Testis (tissue), 3 donors: ENCODE results near the gene AOX1. TPM values are rescaled to one million over a fixed set of nuclear protein-coding genes. Genes with fewer than 3 reads are reported as not detected.

ENCODE experiments used
- DNase-seq: peaks from one replicate; pipeline ENCODE4 v3.0.0-alpha.2; 2019
- H3K27ac ChIP-seq, 2 donors: fragments of 200-600 bp; sonication (generic); one replicate each; pipeline ENCODE4 v1.5.1; 2019
- H3K27me3 ChIP-seq: fragments of 200-600 bp; sonication (generic); one replicate; pipeline ENCODE4 v1.5.1; 2019
- H3K36me3 ChIP-seq: fragments of 200-600 bp; sonication (generic); one replicate; pipeline ENCODE4 v1.5.1; 2017; ENCODE audit warnings: low read depth; ENCODE audit errors: missing control alignments
- H3K4me1 ChIP-seq: fragments of 200-600 bp; sonication (generic); one replicate; pipeline ENCODE4 v1.5.1; 2019
- H3K4me3 ChIP-seq, 2 donors: fragments of 200-600 bp; sonication (generic); one replicate each; pipeline ENCODE4 v1.5.1; 2017 to 2019
- H3K9me3 ChIP-seq: fragments of 200-600 bp; sonication (generic); one replicate; pipeline ENCODE4 v1.5.1; 2017
- POLR2A ChIP-seq: fragments of 450-650 bp; IDR thresholded peaks from one replicate; pipeline ENCODE4 v1.6.1; 2017; ENCODE audit warnings: antibody characterized with exemption, mild to moderate bottlenecking, moderate library complexity
- WGBS, 2 donors: methylation state at CpG; one replicate each; pipeline ENCODE4 v1.1.5; 2018; 5-methylcytosine and 5-hydroxymethylcytosine counted together
- intact Hi-C: fragments of 100-400 bp; cut with DNase I; formaldehyde crosslinking; loops from one replicate; pipeline ENCODE4 v1.15.1; 2023; ENCODE audit warnings: low total_unique reads
- polyA plus RNA-seq: library from polyadenylated mRNA; stranded (reverse); fragments of 350-450 nt; fragmentation: Illumina TruSeq; extraction: RNeasy Lipid Tissue Mini Kit (QIAGEN cat#74804); gene quantifications from one replicate; pipeline ENCODE4 v1.2.3, GENCODE V29; 2014; ENCODE audit warnings: low read depth, low replicate concordance; ENCODE audit not compliant: insufficient read depth
- total RNA-seq, 2 donors: library from RNA; depleted of rRNA; stranded (reverse); fragments of >200 nt; gene quantifications; one replicate each; pipeline ENCODE4 v1.2.3, GENCODE V29; 2016
- TF ChIP-seq, protein P1 (sequence below), 3 experiments: fragments of 450-650 bp in 2 of 3; fragments of 200-600 bp in 1 of 3; sonication (generic) in 1 of 3; IDR thresholded peaks; one replicate each; pipeline ENCODE4 v1.5.1; 2016 to 2019; ENCODE audit warnings: antibody characterized with exemption in 3 of 3, mild to moderate bottlenecking in 2 of 3, moderate library complexity in 1 of 3

AOX1 gene
- total and polyA plus RNA-seq, 3 donors from 2014 or later = 28.7 to 34.1 (median 29.4) TPM

DNA sequence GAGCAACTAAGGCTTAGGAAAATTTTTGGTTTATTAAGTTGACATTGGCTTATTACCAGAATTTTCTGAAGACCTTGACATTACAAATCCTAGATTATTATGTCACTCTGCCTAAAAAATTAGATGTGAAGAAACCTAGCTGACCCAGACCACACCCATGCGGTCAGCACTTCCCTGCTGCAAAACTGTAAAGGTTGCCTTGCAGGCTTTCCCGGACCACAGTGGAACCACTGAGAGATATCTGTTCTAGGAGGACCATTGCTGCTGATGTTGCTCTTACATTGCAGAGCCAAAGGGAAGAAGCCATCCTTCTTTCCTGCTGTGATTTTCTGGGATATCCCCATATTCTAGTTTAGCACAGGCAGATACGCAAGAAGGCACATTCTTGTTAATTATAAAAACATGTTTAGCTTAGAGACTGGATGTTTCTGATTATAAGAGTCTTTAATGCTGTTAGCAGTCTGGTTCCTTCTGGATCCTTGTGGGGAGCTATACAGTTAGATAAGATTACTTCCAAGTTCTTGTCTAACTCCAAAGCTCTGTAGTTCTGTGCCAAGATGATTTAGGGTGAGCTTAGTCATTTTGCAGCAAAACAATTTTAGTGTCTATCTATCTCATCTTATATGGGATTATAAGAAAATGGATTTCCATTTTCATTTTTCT lies 70.2 kb downstream of the AOX1 start:
- DNase-seq = no peak
- Histone ChIP-seq H3K27me3 (no peaks in the 10 kb centered on the region), H3K9me3 (no peaks in the 10 kb centered on the region), H3K4me1 (no peaks in the 10 kb centered on the region), H3K27ac (no peak overlapping the region), H3K36me3 (no peaks in the 10 kb centered on the region), H3K4me3 (no peak overlapping the region)
- intact Hi-C loops = no loop called here
- WGBS, 2 donors = 51 to 53% methylated on average over 3 of the region's 3 CpGs
- no peak for TF ChIP-seq POLR2A
- TF ChIP-seq, protein P1, sequence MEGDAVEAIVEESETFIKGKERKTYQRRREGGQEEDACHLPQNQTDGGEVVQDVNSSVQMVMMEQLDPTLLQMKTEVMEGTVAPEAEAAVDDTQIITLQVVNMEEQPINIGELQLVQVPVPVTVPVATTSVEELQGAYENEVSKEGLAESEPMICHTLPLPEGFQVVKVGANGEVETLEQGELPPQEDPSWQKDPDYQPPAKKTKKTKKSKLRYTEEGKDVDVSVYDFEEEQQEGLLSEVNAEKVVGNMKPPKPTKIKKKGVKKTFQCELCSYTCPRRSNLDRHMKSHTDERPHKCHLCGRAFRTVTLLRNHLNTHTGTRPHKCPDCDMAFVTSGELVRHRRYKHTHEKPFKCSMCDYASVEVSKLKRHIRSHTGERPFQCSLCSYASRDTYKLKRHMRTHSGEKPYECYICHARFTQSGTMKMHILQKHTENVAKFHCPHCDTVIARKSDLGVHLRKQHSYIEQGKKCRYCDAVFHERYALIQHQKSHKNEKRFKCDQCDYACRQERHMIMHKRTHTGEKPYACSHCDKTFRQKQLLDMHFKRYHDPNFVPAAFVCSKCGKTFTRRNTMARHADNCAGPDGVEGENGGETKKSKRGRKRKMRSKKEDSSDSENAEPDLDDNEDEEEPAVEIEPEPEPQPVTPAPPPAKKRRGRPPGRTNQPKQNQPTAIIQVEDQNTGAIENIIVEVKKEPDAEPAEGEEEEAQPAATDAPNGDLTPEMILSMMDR (IDR thresholded peaks at IDR 0.05) = no peak

DNA sequence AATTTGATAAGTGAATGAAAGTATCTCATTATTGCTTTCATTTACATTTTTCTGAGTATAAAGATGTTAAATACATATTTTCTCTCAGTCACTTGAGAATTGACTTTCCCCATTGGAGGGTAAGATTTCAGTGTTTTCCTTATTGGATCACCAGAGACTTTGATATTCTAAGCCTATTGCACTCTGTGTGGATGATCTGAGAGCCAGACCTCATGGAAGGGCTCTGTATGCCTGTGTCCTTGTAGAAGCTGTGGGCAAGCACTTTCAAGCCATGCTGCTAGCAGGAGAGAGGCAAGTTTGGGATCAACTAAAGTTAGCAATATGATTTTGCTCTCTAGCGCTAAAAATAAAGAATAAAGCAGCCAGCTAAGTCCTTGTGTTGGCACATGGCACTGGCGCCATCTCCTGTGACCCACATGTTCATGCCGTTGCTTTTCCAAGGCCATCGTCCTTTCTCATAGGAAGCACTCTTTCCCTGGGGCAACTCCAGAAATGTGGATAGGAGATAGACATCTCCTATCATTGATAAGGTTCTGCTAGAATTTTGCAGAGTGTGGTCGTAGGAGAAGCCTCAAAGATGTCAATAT lies 72.6 kb downstream of the AOX1 start:
- Histone ChIP-seq H3K27ac (no peak overlapping the region), H3K36me3 (no peaks in the 10 kb centered on the region), H3K4me3 (no peak overlapping the region), H3K27me3 (no peaks in the 10 kb centered on the region), H3K4me1 (no peaks in the 10 kb centered on the region), H3K9me3 (no peaks in the 10 kb centered on the region)
- peak; percentile 37 for DNase-seq
- intact Hi-C loops = no loop called here
- WGBS, 2 donors = 68 to 79% methylated on average over 5 of the region's 5 CpGs
- TF ChIP-seq POLR2A = no peak
- TF ChIP-seq, protein P1 (IDR thresholded peaks at IDR 0.05) = no peak

DNA sequence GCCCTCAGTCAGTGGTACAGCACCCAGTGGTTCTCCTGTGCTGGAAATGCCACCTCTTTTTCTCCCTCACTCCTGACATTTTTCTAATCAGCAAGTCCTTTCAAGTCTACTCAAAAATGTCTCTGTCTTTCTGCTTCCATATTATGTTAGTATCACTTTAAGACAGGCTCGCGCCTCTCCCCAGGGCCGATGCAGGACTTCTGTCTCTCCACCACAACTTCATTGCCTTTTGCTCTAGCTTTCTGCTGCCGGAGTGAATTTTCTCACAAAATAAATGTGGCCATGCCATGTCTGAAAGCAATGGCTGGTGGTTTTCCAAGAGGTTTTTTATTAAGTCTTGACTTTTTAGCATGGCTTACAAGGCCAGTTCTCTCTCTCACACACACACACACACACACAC lies 73.6 kb downstream of the AOX1 start:
- TF ChIP-seq POLR2A = no peak
- intact Hi-C loops = no loop called here
- Histone ChIP-seq H3K27ac (no peak overlapping the region), H3K9me3 (no peaks in the 10 kb centered on the region), H3K4me1 (no peaks in the 10 kb centered on the region), H3K36me3 (no peaks in the 10 kb centered on the region), H3K4me3 (no peak overlapping the region), H3K27me3 (no peaks in the 10 kb centered on the region)
- no peak for DNase-seq
- WGBS, 2 donors = 63 to 70% methylated on average over 4 of the region's 4 CpGs

DNA sequence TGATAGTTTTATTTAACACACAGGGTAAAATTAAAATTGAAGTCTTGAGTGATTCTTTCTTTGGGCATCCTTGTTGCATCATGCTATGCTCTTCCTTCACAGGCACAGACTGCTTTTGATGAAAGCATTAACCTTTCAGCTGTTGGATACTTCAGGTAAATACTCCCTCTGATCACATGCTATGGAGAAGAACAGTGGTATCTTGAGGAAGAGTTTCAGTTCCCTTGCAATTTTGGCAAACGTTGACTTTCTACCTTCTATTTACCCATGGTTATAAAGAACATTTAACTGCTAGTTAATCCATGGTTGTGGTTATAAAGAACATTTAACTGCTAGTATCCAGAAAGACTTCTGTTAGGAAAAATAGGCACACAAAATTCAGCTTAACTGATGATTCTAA lies 75.7 kb downstream of the AOX1 start:
- Histone ChIP-seq H3K9me3 (no peaks in the 10 kb centered on the region), H3K36me3 (no peaks in the 10 kb centered on the region), H3K27ac (no peak overlapping the region), H3K27me3 (no peaks in the 10 kb centered on the region), H3K4me3 (no peak overlapping the region), H3K4me1 (no peaks in the 10 kb centered on the region)
- 68 to 72% methylated on average over 1 of the region's 1 CpG for WGBS, 2 donors
- TF ChIP-seq, protein P1 (IDR thresholded peaks at IDR 0.05) = no peak
- TF ChIP-seq POLR2A = no peak
- intact Hi-C loops = no loop called here
- no peak for DNase-seq

DNA sequence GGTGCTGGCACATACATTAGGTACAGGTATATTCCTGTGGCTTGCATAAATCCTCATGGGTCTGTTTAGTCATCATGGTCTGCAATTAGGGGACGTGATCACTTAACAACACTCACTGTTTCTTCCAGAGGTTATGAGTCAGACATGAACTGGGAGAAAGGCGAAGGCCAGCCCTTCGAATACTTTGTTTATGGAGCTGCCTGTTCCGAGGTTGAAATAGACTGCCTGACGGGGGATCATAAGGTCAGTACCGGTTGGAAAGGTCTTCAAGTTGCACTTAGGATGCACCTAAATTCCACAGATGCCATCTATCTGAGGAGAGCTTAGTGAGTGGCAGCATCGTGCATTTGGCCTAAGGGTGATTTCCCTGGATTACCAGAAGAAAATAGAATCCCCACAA lies 76.9 kb downstream of the AOX1 start:
- no peaks in the 10 kb centered on the region for H3K9me3 ChIP-seq
- no peak overlapping the region for H3K4me3 ChIP-seq
- H3K36me3 ChIP-seq = no peaks in the 10 kb centered on the region
- no peak overlapping the region for H3K27ac ChIP-seq
- H3K27me3 ChIP-seq = no peaks in the 10 kb centered on the region
- WGBS, 2 donors = 70 to 73% methylated on average over 7 of the region's 7 CpGs
- no peaks in the 10 kb centered on the region for H3K4me1 ChIP-seq
- TF ChIP-seq, protein P1 (IDR thresholded peaks at IDR 0.05) = no peak
- TF ChIP-seq POLR2A = no peak
- no peak for DNase-seq
- intact Hi-C loops = no loop called here
